Subcutaneous adipose tissue (tissue), 4 donors: Measurements from ENCODE around the gene CEP72. TPM values are rescaled to one million over a fixed set of nuclear protein-coding genes. Genes with fewer than 3 reads are reported as not detected.

Experiments
- total RNA-seq, 4 donors: library from RNA; depleted of rRNA; stranded (reverse); fragments of >200 nt; gene quantifications; one replicate each; pipeline ENCODE4 v1.1.0, GENCODE V29; 2016
- TF ChIP-seq, protein P1 (sequence below): fragments of 450-650 bp; IDR thresholded peaks from one replicate; pipeline ENCODE4 v1.5.1; 2016; ENCODE audit warnings: low read depth, mild to moderate bottlenecking, control low read depth, antibody characterized with exemption, moderate library complexity

CEP72 gene
- total RNA-seq, 4 donors from 2014 or later, result 1.8 to 5.3 (median 2.9) TPM

DNA sequence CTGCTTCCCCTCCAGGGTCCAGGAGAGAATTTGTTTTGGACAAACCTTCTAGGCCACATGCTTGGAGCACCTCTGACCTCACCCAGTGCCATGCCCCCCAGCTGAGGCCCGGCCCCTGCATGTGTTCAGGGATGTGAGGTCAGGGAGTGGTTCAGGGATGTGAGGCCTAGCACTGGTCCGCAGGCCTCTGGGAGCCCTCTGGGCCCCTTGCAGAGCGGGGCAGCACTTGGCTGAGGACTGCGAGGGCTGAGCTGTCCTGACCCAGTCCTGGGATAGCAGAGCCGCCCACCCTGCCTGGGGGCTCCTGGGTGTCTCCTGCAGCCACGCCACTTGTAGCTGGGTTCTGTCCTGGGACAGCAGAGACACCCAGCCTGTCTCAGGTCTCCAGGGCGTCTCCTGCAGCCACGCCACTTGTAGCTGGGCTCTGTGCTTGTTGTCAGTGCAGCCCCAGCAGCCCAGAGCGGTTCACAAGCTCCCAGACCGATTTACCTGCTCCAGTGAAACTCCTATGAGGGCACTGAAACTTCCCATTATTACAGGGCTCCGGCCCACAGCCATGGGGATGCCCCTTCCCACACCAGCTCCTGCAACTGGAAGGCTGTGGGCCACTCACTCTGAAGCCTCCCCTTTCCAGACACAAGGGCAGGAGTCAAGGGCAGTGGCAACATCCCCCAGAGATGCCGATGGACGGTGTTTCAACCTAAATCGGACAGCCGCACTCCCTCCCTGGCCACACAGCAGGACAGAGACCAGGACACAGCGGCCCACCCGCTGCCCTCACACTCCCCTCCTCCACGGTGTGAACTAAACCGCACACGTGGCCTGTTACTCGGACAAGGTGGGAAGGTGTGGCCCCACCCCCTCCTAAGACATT lies 5.4 kb upstream of the CEP72 start:
- TF ChIP-seq, protein P1, sequence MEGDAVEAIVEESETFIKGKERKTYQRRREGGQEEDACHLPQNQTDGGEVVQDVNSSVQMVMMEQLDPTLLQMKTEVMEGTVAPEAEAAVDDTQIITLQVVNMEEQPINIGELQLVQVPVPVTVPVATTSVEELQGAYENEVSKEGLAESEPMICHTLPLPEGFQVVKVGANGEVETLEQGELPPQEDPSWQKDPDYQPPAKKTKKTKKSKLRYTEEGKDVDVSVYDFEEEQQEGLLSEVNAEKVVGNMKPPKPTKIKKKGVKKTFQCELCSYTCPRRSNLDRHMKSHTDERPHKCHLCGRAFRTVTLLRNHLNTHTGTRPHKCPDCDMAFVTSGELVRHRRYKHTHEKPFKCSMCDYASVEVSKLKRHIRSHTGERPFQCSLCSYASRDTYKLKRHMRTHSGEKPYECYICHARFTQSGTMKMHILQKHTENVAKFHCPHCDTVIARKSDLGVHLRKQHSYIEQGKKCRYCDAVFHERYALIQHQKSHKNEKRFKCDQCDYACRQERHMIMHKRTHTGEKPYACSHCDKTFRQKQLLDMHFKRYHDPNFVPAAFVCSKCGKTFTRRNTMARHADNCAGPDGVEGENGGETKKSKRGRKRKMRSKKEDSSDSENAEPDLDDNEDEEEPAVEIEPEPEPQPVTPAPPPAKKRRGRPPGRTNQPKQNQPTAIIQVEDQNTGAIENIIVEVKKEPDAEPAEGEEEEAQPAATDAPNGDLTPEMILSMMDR, result no peak

DNA sequence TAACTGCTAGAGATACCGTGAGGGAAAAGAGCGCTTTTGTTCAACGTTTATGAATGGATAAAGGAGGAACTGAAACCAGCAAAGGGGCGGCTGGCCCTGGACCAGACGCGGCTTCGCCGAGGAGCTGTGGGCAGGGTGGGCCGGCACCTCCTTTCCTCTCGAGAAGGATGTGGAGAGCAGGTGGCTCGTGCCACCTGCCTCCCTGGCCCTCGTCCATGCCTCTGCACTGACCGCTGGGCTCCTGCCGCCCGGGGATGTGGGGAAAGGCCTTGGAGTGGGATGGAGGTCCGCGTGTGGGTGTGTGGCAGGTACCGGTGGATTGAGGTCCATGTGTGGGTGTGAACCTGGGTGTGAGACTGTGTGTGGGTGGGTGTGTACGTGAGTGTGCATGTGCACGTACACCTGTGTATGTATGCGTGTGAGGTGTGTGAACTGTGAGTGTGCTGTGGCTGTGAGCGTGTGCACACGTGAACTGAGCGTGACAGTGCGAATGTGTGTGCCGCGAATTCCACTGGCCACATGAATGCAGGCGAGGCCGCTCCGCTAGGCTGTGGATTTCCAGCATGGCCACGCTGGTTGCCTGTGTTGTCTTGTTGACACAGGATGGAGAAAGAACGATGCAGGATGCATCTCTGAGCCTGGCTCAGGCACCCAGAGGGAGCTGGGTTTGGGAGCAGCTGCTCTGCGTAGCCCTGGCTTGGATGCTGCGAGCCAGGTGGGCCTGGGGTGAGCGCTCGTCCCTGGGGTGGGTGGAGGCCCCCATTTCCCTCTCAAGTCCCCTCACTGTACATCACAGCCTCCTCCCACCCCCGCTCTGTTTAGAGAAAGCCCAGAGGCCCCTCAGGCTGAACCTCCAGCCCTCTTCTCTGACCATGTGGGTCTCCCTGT lies 4.4 kb upstream of the CEP72 start:
- TF ChIP-seq, protein P1, result no peak

DNA sequence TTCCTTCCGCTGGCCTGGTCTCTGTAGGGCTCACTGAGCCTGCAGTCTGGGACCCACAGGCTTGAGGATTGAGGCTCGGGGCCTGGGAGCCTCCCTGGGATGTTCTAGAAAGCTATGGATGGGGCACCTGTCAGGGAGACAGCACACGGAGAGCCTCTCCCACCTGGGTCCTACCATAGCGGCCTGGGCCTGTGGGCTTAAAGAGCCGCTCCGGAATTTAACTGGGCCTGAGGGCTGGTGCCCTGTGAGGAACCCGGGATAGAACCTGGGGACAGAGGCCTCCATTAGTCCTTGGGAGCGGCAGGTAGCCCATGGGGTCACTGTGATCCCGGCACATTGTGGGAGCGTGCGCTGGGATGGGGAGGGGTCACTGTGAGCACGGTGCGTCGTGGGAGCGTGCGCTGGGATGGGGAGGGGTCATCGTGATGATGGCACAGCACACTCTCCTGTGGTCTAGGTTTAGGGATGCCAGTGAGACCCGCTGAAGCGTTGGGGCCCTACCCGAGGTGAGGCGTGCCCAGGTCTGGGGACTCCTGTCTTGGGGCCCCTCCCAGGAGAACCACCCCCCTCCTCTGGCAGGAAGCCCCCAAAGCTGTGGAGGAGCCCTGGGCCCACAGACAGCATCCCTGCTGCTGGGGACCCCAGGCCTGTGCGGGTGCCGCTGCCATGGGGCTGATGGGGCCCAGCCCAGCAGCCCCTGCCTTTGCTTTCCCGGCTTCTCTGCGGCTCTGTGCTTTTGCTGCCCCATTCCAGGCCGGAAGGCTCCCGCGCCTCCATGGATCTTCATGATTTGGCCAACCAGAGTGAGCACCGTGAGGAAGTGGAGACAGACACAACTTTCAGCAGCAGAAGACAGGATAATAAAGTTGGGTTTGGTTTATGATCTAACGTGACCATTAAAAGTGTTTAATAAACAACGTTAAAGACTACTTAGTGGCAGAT lies 3.4 kb upstream of the CEP72 start:
- TF ChIP-seq, protein P1, result no peak

DNA sequence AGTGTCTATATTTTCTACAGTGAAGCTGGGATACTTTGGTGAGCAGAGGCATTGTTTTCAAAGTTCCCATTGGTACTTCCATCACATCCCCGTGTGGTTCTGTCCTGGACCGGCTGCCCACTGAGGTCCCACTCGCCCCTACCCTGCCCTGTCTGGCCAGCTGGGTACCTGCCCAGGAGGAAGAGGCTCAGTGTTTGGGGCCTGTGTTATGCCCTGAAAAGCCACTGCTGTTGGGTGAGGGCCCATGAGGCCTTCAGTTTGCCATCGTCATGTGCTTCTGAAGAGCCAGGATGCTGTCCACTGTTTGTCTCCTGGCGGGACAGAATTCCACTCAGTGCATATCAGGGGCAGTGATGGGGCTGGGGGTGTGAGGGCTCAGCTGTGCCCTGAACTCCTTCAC lies 2.6 kb upstream of the CEP72 start:
- TF ChIP-seq, protein P1, result no peak

DNA sequence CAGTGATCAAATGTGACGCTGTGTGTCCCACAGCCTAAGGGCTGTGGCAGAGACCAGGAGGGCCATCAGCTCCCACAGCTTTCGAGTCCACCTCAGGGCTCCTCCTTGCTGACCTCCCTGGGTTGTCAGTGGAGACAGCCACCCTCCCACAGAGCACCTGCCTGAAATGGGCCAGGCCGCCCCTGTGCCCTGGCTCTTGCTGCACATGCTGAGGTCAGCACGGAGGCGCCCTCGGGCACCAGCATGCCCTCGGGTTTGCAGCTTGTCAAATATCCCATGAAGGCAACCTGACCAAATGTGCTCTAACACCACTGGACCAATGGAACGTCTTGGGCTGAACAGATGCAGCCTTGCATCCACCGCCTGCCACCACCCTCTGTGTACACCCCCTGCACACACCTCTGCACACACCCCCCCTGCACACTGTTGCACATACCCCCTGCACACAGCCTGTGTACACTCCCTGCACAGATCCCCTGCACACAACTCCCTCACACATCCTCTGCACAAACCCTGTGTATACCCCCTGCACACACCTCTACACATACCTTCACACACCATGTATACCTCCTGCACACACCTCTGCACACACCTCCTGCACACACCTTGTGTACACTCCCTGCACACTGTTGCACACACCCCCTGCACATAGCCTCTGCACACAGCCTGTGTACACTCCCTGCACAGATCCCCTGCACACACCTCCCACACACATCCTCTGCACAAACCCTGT lies 2.0 kb upstream of the CEP72 start:
- TF ChIP-seq, protein P1, result no peak
